Stimulated activated CD4-positive, alpha-beta T cell treated with anti-CD3 and anti-CD28 coated beads, Interleukin-1b, Interleukin-23, amount 100 ng/mL, for 48 hours (primary cell): ENCODE measurements around the gene NCDN.

Experiments used
- DNase-seq: peaks from one replicate; pipeline ENCODE4 v3.0.0-alpha.2; 2020

NCDN gene

DNA sequence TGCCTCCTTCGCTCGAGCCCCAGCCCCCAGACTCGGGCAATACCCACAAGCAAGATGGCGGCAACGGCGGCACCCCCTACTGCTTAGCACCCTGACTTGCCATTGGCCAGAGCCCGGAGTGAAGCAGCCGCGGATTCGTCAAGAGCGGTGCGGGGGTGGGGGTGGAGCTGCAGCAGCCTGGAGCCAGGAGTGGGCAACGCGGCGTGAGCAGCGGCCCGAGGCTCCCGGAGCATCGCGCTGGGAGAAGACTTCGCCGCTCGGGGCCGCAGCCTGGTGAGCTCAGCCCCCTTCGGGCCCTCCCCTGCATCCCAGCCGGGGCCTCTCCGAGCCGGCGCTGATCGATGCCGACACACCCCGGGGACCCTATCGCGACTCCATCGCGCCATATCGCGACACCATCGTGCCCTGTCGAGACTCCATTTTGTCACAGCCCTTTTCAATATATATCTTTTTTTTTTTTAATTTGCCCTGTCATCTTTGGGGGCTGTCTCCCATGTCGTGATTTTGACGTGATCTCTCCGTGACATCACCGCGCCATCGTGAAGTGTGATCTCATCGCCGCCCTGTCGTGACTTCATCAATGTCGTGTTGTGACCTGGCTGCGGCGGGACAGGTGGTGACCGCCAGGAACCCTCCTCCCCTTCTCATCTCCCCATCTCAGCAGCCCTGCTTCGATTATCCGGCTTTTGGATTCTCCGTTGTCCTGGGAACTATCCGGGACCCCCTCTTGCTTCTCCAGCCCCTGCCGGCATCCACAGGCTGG lies at the start of gene NCDN:
Gene NCDN (plus strand): TSS at position 189 of the 763 bp plus-strand sequence. CDS start 392 bp downstream, at position 581.
- DNase-seq, result peak; percentile 98

DNA sequence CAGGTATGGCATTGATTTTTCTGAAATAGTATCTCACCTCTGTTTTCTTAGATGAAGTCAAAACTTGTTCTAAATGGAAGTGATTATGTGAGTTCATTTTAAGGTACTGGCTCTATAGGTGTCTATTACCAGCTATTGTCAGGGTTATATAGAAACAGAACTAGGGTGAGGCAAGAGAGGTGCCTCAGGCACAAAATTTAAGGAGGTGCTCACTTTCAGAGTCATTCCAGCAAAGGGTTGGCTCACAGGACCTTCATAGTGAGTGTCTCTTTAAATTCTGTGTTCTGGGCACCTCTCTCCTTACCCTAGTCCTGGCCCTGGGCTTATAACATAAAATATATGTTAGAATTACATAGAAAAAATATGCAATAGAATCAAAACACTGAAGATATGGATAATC lies 49.7 kb upstream of the NCDN start:
- DNase-seq, result no peak

- DNase-seq, result no peak
These were observed 48.0 kb upstream of the NCDN start for GRCh38 chr1:35509558-35509957.

- DNase-seq, result no peak
These were observed 46.3 kb upstream of the NCDN start for GRCh38 chr1:35511305-35511704.

- no peak for DNase-seq
These were observed 39.4 kb upstream of the NCDN start for GRCh38 chr1:35518183-35518582.

DNA sequence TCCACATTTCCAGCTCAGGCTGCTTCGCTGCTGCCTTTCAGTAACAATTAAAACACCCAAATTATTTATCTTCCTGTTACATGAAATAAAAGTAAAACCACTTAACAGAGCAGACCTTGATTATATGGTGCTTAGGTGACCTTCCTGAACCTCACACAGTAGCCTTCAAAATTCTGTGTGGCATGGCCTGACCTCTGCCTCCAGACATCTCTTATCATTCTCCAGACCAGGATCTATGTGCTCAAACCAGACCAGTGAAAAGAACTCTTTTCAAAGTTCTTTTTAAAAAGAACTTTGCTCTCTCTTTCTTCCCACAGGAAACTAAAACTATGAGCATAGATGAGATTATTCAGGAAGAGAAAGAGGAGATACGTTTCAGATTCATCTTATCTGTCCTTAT lies 38.2 kb upstream of the NCDN start:
- DNase-seq, result no peak

GRCh38 chr1:35524106-35524505 lies 33.5 kb upstream of the NCDN start:
- DNase-seq, result no peak

DNA sequence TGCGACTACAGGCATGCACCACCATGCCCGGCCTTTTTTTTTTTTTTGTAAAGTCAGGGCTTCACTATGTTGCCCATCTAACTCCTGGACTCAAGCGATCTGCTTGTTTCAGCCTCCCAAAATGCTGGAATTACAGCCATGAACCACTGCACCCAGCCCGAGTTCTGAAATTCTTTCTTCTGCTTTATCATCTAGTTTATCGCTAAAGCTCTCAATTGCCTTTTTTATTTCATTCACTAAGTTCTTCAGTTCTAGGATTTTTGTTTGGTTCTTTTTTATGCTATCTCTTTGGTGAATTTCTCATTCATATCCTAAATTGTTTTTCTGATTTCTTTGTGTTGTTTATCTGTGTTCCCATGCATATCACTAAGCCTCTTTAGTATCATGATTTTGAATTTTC lies 27.4 kb upstream of the NCDN start:
- no peak for DNase-seq

DNA sequence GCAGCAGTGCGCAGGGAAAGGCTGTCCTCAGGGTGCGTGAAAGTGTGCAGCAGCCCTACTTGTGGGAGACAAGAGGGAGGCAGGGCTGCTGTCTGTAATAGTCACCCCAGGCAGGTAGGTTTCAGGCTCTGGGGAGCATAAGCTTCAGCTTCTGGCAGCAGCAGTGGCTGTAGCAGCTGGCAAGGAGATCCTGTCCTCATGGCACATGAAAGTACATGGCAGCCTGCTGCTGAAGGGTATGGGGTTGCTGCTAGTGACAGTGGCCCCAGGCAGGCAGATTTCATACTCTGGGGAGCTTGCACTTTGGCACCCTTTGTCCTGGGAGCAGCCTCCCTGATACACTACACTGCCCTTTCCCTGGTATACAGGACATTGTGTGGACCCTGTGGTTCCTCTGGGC lies 26.7 kb upstream of the NCDN start:
- no peak for DNase-seq

- no peak for DNase-seq
These were observed 26.2 kb upstream of the NCDN start for GRCh38 chr1:35531368-35531767.

DNA sequence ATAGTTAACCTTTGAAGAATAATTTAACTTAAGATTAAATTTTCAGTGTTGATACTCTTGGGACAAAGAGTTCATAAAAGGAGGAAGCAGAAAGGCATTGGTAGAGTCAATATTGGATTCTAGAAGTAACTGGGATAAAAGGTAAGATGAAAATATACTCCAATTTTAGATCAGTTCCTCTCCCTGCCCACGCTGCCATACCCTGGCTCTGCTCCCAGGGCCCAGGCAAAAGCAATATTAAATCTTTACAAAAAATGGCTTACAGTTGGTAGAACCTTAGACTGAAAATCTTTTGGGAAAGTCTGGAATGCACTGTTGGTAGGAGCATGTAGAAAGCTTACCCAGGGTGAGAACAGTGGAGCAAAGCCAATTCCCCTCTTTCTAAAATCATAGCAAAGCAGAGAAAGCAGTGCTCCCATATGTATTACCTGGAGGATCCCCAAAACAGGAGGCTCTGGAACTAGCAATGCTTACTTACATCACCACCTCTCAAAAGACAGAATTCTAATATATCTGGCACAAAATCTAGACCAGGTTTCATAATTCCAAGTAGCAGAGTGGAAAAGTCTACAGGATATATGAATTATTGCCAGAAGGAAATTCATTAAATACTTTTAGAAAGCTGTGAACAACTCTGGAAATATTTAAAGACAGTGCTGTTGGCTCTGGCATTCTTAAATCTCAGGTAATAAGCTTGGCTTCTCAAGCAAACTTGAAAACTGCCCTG lies 24.9 kb upstream of the NCDN start:
- no peak for DNase-seq

- DNase-seq, result no peak
These were observed 24.0 kb upstream of the NCDN start for GRCh38 chr1:35533586-35533985.

- no peak for DNase-seq
These were observed 22.4 kb upstream of the NCDN start for GRCh38 chr1:35535243-35535642.

- DNase-seq, result no peak
These were observed 20.9 kb upstream of the NCDN start for GRCh38 chr1:35536556-35537162.

DNA sequence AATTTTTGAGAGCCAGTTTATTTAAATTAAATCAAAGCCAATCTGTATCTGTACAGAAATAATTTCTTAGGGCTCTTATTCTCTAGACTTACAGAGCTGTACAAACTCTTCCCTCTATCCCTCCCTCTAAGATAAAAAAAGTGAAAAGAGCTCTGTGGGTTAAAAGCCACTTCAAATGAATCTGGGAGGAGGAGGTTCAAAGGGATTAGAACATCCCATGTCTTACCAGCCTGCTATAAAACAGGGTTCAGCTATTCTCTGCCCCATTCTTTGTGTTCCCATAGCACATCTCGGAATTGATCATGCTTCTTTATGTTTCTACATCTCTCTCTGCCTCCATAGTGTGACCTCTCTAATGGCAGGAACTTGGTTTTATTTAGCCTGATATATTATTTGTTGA lies 19.8 kb upstream of the NCDN start:
- DNase-seq, result no peak

DNA sequence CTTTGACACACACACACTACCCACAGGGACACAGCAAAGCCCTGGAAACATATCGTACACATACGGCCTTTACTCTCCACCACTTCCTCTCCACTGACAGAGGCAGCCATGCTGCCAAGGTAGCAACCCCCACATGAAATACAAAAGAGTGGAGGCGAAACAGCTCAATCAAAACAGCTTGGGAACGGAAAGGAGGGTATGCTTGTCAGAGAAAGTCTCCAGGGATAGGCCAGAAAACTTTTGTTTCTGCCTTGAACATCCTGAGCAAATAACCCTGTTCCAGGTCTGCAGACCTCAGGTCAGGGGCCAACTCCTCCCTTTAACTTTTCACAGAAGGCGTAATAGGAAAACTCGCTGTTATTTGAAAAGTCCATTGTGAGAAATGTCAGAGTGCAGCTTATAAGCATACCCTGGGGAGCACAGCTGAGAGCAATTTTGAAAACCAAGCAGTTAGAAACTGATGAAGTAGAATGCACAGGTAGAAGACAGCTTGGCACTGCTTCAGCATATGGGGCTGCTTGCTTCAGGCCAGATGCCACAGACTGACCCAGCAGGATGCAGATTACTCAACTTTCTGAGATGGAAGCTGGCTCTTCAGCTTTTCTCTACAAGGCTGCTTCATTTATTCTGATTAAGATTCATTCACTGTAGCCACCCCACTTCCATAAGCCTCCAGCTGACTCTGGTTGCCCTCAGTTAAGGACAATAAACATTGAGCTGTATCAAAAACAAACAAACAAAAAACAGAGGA lies 18.4 kb upstream of the NCDN start:
- no peak for DNase-seq

GRCh38 chr1:35539824-35540261 lies 17.8 kb upstream of the NCDN start:
- DNase-seq, result no peak

DNA sequence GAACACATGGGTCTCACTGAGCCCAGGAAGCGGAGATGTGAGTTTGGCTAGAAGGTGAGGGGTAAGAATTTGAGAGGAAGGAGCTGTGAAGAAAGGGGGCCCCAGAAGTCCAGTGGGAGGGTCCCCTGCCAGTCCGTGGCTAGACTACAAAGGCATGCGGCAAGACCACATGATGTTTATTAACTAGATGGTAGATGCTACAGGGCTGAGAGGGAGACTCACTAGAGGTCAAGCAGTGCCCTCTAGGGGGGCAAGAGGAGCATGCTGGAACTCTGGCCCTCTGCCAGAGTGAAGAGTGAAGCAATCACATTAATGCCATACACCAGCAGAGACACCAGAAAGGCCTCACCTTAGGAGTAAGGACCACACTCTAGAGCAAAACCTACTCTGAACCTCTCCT lies 12.6 kb upstream of the NCDN start:
- no peak for DNase-seq

DNA sequence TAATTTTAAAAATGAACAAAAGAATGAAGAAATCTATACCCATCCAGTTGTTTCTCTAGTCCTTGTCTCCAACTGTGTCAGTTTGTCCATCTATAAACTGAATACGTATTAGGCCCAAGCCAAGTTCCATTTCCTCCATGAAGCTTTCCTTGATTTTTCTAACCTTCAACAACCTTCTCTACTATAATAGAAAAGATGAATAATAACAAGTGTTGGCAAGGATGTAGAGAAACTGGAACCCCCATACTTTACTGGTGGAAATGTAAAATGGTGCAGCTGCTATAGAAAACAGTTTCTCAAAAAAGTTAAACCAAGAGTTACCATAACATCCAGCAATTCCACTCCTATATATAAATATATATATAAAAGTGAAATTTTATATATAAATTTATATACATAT lies 11.0 kb upstream of the NCDN start:
- no peak for DNase-seq

DNA sequence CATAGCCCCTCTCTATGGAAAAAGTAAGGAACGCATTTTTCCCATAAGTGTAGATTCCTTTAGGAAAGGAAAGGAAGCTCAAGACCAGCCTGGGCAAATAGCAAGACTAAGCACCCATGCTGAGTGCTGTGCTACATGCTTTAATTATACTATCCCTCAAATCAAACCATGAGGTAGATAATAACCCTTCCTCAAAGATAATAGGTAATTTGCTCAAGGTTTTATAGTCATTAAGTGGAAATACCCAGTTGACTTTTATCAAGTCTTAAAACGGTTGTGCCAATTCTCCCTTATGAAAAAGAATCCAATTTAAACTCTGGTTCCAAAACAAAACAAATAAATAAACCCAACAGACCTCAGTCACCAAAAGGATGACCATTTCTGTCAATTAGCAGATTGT lies 3.7 kb upstream of the NCDN start:
- no peak for DNase-seq

DNA sequence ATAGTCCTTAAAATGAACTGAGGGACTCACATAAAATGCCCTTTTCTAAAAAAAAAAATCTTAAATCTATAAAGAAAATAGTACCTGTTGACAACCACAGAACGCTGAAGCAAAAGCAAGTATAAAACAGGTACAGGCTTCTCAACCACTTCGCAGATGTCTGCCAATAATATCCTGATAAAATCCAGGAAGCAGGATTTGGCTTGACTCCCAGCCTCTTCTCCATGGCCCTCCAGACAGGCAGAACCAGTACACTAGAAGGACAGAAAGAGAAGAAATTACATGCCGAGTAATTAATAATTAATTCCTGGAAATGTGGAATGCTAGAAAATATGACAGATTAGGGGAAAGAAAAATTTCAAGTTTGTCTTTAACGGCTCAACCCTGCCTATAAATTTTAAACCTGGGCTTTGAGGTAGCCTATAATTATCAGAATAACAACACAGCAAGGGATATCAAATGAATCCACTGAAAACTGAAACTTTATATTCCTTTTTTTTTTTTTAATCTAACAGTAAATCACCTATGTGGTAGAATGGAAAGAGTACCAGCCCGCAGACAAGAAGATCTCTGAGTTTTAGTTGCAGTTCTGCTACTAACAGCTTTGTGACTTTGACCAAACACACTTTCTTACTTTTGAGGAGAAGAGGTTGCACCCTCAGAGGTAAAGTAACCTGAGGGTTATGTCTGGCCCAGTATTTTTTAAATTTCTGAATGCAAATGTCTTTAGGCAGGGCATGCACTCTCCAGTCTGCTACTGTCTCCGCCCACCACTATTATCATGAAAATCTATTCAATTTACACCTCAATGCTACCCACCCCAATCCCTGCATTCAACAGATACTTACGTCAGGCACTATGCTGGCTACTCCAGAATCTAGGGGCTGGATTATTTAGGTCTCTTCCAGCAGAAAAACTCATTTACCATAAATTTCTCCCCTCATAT lies 3.1 kb upstream of the NCDN start:
- DNase-seq, result no peak

GRCh38 chr1:35555212-35555584 lies 2.4 kb upstream of the NCDN start:
- DNase-seq, result no peak
